HG03103 (cell line): ENCODE data around the gene MAML1.
"Not testable (repeated sequence)": the region's sequence is repeated elsewhere in the genome, so short reads cannot be mapped to it uniquely, and the experiment has no call there.

Source experiments
- ATAC-seq: cut with Tn5 transposase; IDR thresholded peaks from one replicate; pipeline ENCODE4 v1.9.1; 2021; ENCODE audit warnings: low read depth; ENCODE audit not compliant: unreplicated experiment

MAML1 gene, protein sequence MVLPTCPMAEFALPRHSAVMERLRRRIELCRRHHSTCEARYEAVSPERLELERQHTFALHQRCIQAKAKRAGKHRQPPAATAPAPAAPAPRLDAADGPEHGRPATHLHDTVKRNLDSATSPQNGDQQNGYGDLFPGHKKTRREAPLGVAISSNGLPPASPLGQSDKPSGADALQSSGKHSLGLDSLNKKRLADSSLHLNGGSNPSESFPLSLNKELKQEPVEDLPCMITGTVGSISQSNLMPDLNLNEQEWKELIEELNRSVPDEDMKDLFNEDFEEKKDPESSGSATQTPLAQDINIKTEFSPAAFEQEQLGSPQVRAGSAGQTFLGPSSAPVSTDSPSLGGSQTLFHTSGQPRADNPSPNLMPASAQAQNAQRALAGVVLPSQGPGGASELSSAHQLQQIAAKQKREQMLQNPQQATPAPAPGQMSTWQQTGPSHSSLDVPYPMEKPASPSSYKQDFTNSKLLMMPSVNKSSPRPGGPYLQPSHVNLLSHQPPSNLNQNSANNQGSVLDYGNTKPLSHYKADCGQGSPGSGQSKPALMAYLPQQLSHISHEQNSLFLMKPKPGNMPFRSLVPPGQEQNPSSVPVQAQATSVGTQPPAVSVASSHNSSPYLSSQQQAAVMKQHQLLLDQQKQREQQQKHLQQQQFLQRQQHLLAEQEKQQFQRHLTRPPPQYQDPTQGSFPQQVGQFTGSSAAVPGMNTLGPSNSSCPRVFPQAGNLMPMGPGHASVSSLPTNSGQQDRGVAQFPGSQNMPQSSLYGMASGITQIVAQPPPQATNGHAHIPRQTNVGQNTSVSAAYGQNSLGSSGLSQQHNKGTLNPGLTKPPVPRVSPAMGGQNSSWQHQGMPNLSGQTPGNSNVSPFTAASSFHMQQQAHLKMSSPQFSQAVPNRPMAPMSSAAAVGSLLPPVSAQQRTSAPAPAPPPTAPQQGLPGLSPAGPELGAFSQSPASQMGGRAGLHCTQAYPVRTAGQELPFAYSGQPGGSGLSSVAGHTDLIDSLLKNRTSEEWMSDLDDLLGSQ

DNA sequence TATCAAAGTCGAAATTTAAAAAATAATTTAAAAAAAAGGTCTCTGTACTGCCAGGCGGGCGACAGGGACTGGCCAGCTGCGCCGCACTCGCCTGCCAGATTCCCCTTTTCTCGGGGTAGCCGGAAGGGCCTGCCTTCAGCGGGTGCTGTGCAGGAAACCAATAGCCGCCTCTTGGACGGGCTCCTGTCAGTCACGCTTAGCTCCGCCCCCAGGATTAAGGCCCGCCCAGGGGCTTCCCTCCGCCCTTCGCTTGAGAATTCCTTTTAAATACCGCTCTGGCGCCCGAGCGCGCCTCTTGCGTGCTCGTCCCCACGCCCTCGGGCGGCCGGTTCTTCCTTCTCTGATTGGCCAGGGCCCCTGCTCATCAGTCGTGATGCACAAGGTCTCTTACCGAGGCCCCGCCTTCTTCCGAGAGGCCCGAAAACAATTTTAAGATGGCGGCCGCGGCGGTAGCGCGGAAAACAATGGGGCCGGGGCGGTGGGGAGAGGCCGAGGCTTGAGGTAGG is at the start of gene MAML1:
MAML1 (plus strand) TSS at position 411 of the 506 bp plus-strand sequence. CDS start 291 bp downstream, outside the sequence.
- peak; percentile 90 for ATAC-seq

DNA sequence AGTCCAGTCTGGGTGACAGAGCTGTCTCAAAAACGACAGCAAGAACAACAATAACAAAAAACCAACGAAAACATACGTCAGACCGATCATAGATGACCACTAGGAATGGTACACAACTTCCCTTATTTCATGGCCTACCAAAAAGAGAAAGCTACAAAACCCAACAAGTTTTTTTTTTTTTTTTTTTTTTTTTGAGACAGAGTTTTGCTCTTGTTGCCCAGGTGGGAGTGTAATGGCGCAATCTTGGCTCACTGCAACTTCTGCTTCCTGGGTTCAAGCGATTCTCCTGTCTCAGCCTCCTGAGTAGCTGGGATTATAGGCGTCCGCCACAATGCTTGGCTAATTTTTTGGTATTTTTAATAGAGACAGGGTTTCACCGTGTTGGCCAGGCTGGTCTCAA is 43.4 kb upstream of the MAML1 start:
- not testable (repeated sequence) for ATAC-seq

DNA sequence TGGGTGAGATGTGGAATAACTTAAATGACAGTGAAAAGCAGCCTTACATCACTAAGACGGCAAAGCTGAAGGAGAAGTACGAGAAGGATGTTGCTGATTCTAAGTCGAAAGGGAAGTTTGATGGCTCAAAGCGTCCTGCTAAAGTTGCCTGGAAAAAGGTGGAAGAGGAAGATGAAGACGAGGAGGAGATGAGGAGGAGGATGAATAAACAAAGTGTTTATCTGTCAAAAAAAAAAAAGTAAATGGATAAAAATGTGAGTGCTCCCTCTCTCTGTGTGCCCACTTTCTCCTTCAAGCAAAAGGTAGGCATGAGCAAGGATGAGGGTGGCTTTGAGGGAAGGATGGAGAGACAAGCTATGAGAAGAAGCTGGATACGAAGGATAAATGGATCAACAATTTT is 38.1 kb upstream of the MAML1 start:
- ATAC-seq: no peak

DNA sequence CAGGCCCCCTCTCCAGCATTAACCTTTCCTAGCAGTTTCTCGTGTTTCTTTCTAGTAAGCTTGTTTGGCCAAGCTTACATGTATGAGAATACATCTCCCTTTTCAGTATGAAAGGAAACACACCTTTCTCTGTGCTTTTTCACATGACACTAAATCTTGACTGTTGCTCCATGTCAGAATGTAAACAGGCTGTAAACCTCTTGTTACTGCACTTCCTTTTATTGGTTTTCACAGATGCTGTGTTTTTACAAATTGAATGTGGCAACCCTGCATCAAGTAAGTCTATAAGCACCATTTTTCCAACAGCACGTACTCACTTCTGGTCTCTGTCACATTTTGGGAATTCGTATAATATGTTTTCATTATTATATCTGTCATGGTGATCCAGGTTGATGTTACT is 36.0 kb upstream of the MAML1 start:
- ATAC-seq: no peak

DNA sequence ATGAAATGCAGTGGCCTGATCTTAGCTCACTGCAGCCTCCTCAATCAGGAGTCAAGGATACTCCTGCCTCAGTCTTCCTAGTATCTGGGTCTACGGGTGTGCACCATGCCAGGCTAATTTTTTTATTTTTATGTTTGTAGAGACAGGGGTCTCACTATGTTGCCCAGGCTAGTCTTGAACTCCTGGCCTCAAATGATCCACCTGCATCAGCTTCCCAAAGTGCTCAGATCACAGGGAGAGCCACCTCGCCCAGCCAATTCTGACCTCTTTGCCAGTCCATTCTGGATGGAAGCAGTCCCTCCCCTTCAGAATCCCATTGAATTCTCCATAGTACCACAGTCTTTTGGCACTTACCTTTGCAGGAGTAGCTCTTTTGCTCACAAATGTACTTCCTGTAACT is 35.5 kb upstream of the MAML1 start:
- ATAC-seq: no peak

DNA sequence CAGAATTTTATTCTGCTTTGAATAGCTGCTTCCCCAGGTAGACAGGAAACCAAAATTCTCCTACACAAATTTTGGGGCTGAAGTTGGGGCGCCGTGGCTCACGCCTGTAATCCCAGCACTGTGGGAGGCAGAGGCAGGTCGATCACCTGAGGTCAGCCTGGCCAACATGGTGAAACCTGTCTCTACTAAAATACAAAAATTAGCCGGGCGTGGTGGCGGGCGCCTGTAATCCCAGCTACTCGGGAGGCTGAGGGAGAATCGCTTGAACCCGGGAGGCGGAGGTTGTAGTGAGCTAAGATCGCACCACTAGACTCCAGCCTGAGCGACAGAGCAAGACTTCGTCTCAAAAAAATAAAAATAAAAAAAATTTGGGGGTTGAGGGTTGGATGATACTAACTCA is 35.1 kb upstream of the MAML1 start:
- ATAC-seq: not testable (repeated sequence)

DNA sequence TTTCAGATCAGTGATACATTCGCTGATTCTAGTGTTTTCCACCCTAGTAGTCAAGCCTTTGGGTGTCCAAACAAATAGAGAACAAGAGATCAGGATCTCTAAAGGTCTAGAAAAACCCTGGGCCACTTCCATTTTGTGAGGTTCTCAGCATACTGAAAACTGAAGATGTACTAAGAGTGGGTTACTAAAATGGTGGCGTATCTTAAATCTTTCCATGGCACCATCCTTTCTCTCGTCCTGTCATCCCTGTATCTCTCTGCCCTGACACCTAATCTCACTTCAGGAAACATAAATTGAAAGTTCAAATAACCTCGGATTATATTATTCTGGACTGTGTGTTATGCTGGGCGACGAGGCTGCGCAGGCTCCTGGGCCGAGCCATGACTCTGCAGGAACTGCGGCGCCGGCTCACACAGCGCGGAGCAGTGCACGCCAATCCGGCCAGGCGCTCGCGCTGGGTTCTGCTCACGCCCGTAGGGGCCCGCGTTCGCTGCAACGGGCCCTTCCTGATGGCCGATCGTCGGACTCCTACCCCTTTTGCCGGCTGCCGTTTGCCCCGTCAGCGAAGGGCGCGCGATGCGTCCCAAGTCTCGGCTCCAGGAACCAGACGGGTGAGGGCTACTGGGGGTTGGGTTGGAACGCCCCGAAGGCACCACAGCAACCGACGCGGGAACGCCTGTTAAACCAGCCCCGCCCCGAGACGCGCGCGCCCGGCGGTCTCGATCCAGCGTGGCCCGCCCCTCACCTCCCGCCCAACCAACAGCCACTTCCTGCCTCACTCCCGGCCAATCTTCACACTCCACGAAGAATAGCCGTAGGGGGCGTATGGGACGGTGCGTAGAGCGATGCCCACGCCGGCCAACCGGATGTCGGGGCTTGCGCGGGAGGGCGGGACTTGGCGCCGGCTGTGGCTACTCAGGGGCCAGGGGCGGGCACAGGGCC is 34.4 kb upstream of the MAML1 start:
- peak; percentile 83 for ATAC-seq

DNA sequence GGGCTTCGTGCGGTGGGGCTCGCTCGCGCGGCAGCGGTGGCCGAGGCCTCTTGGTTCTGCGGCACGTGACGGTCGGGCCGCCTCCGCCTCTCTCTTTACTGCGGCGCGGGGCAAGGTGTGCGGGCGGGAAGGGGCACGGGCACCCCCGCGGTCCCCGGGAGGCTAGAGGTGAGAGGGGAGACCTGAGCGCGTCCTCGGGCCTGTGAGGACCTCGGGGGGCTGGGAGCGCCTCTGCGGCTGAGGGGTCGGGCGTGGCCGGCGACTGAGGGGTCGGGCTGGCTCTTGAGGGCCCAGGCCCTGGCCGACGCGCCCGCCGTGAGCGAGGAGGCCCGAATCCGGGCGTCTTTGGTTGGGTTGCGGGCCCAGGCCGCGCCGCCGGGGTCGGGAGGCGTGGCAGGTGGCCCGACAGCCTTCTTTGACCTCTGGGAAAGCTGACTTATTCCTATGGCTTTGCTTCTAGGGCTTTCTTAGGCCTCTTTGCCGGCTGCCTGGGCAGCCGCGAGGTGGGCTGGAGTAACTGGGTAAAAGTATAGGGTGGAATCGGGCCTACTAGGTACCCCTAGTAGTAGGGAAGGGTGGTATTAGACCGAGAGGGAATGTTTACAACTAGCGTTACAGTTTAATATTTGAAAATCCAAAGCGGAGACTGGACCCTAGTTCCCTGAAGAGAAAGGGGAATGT is 33.5 kb upstream of the MAML1 start, which contains the start of gene CANX:
CANX (plus strand) TSS at position 33 of the 681 bp plus-strand sequence. CDS start 6,715 bp downstream, outside the sequence.
- ATAC-seq: no peak

DNA sequence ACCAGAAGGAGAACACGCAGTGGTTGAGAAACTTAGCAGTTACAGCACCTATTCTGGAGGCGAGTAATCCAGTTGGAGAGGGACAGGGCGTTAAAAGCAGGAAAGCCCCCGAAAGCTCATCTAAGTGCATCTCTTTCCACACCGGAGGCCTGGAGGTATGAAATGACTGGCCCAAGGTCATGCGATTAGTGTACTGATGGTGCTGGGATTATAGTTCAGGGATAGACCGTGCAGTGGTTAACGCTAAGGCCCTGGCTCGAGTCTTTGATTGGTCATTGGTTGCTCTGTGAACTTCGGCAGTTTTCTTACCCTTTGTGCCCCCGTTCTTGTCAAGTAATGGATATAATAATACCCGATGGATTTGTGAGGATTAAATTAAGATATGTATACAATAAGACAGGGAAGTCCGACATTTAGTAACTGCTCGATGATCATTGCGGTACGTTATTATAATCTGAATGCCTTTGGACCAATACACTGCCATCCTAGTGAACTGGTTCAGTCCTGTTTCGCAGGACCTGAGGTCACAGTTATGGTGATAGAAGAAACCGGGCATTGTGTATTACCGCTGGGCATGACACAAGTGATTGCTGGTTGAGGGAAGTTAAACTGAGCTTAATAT is 32.9 kb upstream of the MAML1 start:
- no peak for ATAC-seq

DNA sequence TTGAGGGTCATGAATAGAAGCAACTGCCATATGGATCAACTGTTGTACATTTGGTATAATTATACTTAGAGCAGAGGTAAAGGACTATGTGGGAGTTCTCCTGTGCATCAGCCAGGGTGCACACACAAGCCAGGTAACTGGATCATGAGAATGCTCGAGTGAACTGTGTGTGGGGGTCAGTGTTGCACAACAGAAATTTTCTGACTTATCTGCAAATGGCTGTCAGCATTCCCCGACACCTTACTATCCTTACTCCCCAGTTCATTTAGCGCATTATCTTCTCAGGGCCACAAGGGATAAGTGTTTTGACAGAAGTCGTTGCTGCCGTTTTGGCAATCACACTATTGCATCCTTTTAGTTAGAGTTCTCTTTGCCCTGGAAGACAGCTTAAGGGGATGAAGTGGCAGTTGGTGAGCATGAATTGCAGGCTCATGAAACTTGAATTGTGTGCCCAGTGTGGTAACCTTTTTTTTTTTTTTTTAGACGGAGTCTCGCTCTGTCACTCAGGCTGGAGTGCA is 32.2 kb upstream of the MAML1 start:
- no peak for ATAC-seq

DNA sequence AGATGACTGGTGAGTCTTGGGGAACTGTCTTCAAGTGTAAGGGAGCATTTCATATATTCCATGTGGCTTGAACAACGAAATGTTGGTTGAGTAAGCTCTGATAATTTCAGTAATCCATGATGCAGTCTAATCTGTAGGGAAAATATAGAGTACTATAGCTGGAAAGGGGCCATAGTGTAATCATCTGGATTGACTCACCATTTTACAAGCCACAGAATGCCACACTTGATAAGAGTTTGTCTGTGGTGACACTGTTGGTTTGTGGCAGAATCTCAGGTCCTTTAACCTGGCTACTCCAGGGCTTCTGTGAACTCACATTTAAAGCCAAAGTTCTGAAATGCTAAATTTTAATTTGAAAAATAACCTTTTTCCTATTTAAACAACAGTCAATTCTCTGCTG is 16.3 kb upstream of the MAML1 start:
- no peak for ATAC-seq

DNA sequence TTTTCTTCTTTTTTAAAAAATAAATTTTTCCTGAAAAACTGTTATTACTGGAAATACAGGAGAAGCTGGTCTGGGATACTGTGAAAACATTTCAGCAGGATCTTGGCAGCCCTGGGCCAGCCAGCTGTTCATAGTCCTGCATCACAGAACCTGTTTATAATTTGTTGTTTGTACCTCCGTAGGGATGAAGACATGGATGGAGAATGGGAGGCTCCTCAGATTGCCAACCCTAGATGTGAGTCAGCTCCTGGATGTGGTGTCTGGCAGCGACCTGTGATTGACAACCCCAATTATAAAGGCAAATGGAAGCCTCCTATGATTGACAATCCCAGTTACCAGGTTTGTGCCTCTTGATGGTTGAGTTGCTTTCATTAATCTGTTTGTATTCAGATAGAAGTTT is 12.4 kb upstream of the MAML1 start:
- no peak for ATAC-seq

DNA sequence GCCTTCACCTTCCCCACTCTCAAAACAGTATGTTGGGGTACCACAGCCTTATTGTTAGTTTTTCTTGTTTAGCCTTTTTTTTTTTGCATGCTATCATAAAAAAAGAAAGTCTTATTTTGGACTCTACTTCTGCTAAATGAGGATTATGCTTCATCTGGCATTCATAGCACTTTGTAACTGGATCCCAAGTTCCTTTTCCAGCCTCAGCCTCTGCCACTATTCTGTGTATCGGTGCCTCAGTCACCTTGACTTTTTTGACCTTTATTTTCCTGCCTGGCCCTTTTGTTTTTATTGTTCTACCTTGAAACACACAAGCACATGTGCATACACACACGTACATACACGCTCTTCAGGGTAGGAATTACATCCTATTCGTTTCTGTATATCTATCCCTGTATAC is 8.5 kb upstream of the MAML1 start:
- no peak for ATAC-seq

DNA sequence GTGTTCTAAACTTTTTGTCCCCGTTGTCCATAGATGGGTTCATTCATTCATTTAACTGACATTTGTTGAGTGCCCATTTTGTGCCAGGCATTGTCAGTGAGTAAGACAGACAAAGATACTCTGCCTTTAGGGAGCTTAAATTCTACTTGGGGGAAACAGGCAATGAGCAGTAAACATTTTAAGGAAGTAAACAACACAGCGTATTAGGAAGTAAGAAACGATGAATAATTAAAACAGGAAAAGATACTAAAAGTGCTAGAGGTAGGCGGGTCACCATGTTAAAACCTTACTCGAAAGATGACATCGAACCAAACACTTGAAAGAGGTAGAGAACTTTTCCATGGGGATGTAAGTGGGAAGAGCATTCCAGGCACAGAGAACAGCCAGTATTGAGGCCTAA is 5.5 kb upstream of the MAML1 start:
- ATAC-seq: no peak

DNA sequence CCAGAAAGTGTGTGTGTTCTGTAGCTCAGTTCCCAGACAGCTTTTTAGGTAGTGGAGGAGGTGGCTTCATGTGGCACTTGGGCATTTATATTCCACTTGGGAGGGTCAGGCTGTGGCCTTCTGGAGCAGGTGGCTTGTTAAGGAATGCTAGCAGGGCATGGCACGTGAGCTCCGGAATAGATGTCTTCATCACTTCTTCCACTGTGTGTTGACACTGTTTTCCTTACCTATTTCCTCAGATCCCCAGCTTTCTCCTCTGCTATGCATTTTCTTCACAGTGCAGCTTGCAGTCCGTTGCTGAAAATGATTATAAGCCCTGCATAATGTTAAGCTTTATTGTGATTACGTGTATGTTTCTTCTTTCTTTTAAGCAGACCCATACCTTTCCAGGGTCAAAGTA is 3.3 kb upstream of the MAML1 start:
- ATAC-seq: no peak

DNA sequence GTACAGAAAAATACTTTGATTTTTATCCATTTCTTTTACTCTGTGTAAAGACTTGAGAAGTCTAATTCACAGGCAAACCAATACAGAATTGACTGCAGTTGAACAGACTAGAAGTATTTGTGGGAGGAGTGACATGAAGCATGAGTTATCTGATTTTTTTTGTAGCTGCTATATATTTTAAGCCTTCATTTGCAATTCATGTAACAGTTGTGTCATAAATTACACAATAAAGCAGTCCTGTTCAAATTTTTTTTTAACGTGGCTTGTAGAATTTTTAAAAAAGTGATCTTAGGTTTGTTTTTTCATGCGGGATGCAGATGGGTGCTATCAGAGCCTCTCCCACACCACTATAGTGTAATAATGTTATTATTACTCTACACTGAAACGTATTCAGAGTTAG is 2.9 kb upstream of the MAML1 start:
- no peak for ATAC-seq

DNA sequence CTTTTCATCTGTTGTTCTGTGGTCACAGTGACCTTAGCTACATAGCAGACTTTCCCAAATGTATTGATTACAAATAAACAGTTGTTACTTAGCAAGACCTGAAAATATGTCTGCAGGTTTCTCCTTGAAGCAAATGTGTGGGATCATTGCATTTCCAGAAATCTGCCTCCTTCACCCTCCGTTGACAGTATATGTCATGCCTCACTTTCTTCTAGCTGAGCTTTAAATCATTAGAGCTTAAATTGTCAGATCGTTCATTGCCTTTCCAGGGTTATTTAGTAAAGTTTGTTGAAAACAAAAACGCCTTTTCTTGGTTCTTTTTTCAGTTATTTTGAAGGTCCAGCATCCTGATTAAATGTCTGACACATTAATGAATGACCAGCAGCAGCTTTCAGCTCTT is 2.3 kb upstream of the MAML1 start:
- no peak for ATAC-seq

DNA sequence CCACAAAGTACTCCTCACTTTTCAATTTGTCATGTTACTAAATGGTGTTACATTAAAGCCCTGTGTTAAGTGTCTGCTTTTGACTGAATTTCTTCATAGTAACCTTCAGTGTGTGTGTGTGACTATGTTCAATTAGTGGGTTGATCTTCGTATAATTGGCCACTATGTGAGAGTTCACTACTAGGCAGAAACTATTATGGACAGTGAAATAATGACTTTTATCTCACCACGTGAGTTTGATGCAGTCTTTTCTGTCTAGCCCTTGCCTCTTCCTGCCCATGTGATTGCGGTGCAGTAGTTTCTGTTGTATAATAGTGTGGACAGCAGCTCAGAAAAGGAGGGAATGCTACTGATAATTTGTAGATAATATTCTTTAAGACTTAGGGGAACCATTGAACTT is 1.8 kb upstream of the MAML1 start:
- no peak for ATAC-seq
